SKM-1 (cell line): Measurements from ENCODE around the gene MSRB2.
A peak's percentile ranks its signal among the peaks of the same experiment; 100 is the strongest.
"Not testable (repeated sequence)": the region's sequence is repeated elsewhere in the genome, so short reads cannot be mapped to it uniquely, and the experiment has no call there.

Source experiments
- DNase-seq: peaks from one replicate; lab custom pipeline; 2025; ENCODE audit not compliant: unreplicated experiment; lab: John Stamatoyannopoulos, UW

MSRB2 gene

DNA sequence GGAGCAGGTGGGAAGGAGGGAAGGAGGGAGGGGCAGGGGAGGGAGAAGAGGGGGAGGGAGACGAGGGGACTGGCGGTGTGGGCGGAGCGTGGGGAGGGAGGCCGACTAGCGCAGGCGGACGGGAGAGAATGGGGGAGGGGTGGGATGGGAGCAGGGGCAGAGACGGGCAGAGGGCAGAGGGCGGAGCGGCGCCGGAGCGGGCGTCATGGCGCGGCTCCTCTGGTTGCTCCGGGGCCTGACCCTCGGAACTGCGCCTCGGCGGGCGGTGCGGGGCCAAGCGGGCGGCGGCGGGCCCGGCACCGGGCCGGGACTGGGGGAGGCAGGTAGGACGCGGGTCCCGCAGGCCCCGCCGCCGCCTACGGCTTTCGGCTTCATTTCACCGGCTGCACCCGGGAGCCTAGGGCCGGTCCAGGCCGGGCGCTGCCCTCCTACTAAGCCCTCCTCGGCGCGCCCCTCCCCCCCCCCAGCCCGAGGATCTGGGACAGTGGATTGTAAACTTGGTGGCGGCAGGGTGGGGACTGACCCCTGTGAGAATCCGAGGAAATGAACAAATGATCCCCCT is at the start of gene MSRB2:
TSS of gene MSRB2 (plus strand) at position 176 of the 562 bp plus-strand sequence. CDS start at position 206, 30 bp downstream.
- DNase-seq = peak; percentile 19

DNA sequence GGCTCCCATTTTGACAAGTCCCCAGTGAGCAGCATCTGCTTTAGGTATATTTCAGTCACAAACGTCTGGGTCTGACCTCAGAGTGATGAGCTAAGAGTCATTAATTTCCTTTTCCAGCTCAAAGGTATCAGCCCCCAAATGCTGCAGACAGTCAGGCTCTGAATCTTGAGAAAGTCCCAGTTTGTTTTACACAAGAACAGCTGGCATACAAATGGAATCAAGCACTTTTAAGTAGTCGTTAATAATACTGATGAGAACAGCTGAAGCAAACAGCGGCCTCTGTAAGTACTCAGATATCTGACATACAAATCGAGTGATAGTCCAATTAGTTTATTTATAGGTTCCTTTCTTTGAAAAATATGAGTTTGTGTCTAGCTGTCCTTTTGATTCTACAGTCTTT is 49.4 kb upstream of the MSRB2 start:
- no peak for DNase-seq

DNA sequence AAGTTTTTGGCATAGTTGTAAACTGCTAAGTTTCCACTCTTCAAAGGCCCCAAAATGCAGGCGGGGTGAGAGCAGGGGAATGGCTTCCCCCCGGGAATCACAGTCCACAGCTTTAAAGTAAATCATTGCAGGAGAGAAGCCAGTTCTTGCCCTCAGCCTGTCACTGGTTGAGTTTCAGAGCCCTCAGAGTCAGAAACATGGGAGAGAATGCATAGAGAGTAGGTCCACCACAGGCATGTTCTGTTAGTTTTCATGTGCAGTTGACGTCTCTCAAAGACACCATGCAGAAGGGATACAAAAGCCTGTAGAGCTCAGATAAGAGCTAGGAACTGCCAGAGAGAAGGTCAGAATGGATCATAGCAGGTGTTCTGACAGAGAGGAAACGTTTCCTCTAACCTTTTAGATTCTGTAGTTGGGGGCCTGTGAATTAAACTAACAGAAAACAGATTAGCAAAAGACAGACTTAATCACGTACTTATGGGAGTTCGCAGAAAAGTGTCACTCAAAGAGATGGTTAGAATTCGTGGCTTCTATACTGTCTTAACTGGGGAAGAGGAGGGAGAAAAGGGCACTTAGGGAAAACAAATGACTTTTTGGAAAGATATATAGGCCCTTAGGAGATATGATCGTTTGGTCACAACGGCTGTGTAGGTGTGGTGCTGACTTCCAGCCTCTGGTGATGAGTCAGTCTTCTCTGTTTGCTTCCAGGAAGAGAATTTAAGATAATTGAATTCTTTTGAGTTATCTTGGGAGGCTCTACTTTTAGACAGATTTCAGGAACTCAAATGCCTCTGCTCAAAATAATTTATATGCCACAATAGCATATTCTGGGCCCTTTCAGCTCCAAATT is 48.0 kb upstream of the MSRB2 start:
- DNase-seq = no peak

DNA sequence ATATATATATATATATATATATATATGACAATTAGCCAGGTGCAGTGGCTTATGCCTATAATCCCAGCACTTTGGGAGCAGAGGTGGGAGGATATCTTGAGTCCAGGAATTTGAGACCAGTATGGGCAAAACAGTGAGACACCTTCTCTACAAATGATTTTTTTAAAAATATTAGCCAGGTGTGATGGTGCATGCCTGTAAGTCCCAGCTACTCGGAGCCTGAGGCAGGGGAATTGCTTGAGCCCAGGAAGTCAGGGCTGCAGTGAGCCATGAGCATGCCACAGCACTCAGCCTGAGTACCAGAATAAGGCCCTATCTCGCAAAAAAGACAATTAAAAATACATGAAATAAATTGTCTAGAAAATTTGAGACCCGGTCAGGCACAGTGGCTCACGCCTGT is 47.2 kb upstream of the MSRB2 start:
- no peak for DNase-seq

DNA sequence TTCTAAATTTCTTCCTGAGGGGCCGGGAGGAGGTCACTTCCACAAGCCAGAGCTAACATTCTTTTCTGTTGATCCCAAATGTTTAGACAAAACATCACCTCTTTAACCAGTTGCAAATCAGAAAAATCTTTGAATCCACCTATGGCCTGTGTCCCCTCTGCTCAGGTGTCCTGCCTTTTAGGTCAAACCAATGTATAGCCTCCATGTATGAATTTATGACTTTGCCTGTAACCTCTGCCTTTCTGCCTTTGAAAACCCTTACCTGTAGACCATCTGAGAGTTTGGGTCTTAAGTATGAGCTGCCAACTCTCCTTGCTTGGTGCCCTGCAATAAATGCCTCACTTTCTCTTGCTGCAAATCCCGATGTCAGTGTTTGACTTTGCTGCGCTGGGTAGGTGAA is 44.1 kb upstream of the MSRB2 start:
- no peak for DNase-seq

DNA sequence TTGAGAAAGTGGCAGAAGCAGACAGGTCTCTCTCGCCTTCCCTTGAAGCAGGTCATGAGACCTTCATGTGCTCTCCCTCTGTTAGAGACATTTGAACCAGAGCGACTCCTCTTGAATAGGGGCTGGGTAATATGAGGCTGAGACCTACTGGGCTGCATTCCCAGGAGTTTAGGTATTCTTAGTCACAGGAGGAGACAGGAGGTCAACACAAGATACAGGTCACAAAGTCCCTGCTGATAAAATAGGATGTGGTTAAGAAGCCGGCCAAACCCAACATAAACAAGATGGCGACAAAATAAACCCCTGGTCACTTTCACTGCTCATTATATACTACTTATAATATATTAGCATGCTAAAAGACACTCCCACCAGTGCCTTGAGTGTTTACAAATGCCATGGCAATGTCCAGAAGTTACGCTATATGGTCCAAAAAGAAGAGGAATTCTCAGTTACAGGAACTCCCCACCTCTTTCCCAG is 43.5 kb upstream of the MSRB2 start:
- no peak for DNase-seq

DNA sequence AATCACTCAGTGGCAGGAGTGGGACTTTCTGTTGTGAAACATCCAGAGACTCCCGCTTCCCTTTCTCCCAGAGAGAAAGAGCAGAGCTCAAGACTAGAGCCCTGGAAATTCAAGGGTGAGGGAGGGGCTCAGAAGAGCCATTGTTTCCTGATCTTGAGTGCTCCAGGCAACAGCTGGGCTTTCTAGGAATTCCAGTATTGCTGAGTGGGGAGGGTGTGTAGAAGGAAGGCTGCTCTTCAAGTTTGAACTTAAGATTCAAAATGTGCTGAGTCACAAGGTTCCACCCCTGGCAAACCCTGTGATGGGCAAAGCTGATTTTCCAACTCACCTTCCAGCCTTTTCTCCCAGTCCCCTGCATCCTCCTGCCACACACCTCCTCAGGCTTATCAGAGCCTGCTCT is 42.3 kb upstream of the MSRB2 start:
- no peak for DNase-seq

DNA sequence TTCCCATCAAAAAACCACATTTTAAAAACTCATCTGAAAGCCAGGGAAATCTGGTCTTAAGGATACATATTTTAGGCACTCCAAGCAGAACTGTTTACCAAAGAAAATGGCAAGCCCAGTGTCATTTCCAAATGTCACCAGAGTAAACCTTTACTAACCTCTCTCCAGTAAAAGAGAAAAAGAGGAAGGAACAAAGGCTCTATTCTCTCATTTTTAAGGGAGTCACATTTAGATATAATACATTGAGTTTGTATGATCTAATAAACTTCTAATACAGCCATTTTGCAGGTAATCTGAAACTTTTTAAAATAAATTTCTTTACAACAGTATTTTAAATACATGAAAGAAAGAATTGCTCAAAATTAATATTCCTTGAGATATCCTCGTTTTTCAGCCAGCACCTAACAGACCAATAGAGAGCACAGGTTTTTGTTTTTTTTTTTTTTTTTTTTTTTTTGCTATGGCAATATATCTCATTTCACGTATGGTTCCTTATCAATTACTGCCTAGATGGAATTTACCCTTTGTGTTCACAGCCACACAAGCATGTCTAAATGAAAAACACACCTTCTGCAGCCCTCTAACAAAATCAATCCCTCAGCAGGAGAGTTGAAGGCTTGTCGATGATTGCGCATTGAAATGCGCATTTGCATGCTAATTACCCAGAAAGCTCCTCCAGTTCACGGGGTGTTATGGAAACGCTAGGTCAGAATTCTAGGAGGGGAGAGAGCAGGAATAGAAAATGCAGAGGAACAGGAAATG is 39.8 kb upstream of the MSRB2 start:
- no peak for DNase-seq

DNA sequence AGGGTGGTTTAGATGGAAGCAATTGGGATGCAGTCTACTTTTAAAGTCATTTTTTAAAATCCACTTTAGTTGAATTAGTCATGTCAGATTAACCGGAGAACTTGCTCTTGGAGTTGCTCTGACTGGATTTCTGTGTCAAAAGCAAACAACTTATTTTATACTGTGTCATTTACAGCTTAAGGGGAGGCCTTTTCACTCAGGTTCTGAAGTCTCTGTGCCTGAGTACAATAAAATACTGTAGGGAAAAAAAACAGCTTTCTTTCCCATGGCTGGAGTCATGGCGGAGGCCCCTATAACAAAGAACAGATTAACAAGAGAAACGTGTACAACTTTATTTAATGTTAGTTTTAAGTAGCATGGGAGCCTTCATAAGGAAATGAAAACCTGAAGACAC is 39.2 kb upstream of the MSRB2 start:
- no peak for DNase-seq

DNA sequence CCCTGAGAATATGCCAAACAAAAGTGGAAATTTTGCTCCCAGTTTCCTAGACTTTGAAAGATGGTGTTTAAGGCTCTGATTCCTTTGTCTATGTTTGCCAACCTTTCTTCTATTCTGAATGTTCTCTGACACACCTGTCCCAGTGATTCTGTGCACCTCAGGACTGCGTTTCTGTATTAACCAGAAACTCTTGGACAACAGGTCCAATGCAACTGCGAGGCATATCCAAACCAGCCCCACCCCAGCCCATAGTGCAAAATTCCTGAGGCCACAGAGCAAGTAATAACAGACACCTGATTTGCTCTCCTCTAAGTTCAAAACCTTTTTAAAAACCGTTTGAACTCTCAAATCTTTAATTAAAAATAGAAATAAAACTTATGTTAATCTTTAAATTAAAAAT is 37.0 kb upstream of the MSRB2 start:
- DNase-seq = no peak

DNA sequence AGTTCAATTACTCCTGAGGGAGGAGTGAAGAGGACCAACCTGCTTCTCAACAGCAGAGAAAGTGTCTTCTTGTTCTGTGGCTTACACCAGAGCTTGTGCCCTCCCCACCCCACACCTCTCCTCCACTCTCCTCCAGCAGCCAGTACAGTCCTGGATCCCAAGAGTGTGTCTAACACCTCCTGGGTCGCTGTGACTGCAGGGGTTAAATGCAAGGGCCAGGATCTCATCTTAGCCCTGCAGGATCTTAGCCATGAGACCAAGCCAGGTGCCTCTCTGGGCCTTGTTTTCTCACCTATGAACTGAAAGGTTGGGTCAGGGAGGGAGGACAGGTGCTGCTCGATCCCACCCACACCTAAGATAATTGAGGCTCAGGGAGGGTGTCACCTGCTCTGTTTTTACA is 34.5 kb upstream of the MSRB2 start:
- no peak for DNase-seq

DNA sequence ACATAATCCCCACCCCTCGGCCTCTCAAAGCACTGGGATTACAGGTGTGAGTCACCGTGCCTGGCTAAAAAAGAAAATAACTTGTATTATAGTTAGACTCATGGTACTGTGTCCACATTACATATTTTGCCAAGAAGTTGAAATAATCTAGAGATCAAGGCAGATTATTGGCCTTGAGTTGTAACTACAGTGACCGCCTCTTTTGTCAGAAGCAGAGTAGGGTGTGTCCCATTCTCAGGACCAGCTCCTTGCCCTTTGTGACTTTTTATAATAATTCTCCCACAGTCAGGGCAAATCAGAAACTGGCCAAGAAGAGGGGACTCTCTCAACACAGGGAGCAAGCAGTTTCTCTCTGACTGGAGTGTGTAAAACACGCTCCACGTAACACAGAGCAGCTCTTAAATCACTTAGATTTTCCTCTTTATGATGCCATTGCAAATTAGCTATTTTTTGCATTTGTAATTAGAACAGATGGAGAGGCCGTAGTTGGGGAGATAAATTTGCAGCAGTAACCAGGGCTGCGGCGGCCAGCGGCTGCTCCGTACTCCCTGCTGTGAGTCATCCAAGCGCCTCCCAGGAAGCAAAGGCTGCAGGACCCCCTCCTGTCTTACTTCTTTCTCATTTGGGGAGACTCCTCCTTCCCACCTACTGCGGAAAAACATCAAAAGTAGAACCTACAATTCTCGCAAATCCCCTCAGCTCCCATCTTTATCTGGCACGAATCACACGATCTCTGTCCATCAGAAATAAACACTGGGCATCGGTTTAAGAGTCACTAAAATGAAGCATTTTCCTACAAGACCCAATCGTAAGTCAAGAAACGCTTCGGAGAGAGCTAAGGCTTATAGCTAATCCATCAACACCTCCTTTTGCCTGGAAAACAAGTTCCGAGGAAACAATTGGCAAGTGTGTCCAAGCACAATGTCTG is 32.1 kb upstream of the MSRB2 start:
- DNase-seq = no peak

DNA sequence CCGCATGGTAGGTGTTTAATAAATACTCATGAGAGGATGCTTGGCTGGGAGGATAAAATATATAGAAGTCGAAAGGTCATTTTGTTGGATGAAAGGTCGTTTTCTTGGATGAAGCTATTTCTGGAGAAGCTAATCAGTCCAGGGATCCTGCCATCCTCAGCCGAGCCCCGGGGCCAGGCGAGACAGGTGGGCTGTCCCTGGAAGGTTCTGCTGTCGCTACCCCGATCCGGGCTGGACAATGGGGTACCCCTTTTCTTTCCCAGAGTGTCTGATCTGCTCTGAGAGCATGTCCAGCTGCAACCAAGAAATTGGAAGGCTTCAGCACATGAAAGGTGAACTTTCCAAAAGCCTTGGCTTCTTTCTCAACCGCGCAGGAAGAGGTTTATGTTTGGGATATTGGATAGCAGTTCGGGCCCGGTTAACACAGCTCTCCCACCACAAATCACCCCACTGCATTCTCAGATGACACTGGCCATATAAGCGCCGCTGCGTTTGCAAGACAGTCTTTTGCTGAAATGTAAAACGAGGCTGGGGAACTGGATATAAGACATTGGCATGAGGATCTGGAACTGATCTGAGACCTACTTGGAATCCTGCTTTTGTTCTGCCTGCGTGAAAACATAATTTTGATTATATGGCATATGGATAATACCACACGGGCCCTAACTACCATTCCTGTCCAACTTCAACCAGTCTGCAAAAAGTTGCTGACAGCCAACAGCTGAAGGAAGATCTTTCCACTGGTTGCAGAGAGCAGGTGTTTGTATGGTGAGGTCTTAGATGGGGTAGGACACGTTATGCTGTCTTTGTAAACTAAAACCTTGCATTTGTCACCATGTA is 31.2 kb upstream of the MSRB2 start:
- no peak for DNase-seq

DNA sequence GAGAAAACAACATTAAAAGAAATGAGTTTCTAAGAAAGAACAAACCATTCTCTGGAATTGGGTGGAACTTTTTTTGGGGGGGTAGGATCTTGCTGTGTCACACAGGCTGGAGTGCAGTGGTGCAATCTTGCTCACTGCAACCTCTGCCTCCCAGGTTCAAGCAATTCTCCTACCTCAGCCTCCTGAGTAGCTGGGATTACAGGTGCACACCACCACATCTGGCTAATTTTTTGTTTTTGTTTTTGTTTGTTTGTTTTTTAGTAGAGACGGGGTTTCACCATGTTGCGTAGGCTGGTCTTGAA is 30.6 kb upstream of the MSRB2 start:
- not testable (repeated sequence) for DNase-seq

DNA sequence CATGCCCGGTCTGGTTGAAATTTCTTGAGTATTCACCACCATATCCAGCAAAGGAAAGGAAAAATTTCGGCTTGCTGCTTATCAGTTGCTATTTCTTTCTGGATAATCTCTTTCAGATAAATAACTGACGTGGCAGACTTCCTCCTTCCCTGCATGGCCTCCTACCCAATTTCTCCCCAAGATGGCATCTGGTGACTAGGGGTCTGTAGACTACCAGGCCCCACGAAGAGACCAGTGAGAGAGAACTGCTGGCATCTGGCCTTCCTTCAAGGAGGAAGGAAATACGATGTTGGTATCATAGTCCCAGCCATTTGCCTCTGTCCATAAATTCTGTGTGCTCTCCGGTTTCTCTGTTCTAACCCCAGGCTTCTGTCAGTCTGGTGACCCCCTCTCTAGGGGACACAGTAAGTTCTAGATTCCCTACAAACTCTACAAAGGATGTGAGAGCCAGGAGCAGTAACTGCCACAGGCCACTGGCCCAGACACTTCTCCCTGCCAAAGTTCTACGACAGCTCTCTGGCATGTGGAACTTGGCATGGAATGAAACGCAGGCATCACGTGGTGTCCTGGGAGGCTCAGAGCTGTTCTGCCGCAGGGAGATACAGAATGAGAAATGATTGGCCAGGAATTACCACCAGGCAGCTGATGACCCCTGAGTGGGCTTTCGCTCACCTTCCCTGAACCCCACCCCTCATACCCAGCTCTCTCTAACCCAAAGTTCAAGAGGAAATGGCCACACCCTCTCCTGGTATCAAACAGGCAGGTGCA is 30.0 kb upstream of the MSRB2 start:
- no peak for DNase-seq

DNA sequence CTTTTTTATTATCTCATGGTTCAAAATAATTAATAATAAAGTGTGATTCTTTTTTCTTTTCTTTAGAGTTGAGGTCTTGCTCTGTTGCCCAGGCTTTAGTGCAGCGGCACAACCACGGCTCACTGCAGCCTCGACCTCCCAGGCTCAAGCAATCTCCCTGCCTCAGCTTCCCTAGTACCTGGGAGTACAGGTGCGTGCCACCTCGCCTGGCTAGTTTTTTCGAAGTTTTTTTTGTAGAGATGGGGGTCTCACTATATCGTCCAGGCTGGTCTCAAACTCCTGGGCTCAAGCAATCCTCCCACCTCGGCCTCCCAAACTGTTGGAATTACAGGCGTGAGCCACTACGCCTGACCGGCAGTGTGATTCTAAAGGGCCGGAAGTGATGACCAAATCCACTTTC is 28.0 kb upstream of the MSRB2 start:
- DNase-seq = no peak

DNA sequence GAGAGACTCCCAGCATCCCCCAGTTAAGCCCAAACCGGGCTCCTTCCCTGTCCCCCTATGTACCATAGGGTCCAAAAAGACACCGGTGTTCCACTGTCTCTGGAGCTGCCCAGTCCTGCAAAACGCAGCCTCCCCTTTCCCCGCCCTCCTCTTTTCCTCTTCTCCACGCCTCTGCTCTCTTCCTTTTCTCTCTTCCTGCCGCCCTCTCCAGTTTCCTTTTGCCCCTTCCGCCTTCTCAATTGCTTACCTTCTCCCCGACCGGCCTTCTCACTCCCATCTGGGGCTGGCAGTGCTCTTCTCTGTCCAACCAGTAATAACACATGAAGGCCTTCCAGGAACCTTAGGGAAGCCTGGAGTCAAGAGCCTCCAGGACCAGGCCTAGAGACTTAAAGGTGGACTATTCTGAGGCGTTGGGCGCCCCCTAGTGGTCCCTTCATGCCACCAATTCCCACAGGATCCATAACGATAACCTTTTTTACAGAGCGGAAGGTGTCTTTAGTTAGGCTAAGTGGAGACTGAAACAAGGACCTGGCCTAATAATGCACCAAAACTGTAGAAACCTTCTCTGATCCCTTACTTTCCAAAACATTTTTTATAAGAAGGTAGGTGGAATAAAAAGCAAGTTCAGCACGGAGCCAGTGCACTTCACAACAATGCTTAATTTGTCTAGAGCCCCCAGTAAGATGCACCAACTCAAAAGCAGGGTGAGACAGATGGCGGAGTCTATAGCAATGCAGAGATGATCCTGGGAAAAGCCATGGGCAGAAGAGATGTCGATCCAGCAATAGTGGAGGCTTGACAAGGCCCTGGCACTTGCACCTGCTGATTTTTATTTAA is 27.2 kb upstream of the MSRB2 start:
- no peak for DNase-seq

DNA sequence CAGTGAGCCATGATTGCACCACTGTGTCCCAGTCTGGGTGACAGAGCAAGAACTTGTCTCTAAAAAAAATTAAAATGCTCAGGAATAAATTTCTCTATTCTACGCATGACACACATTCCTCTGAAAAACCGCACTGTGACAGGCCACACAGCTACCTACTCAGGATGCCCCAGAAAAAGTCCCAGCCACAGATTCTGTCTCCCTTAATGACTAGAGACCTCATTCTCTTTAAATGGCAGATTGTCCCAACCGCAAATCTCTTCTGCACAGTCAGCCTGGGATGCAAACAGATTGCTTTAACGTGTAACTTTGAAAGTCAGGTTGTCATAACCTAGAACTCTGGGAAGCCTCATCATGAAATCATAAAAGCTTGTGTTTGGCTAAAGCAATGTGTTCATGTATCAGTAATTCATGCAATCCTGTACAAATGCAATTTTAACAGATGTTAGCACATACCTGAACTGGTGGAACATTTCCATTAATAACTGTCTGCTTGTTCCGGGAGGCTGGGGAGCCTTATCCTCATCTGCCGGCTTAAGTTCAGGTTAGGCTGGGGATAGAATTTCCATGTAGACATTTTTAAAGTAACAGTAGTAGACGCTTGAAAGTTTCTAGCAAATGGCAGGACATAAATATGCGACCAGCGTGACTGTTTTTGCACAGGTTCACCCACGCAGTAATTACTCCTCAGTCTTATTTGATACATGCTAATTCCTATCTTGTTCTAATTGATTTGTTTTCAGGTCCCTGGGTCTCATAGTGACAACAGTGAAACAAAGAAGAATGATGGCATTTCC is 26.2 kb upstream of the MSRB2 start:
- DNase-seq = no peak
